GM23338 (cell line): ENCODE results near the gene KATNAL2. TPM values are rescaled to one million over a fixed set of nuclear protein-coding genes. Genes with fewer than 3 reads are reported as not detected.

Experiments used
- ATAC-seq: fragments of 200-7000 bp; cut with Tn5 transposase; 3 replicates; pipeline ENCODE4 v1.9.1; 2020
- DNase-seq: peaks from one replicate; pipeline ENCODE4 v3.0.0-alpha.2; 2015; ENCODE audit warnings: low spot score
- H2AFZ ChIP-seq: fragments of 200-600 bp; sonication (generic); 2 replicates; pipeline ENCODE4 v1.8.0; 2016; ENCODE audit warnings: antibody characterized with exemption, mild to moderate bottlenecking, moderate library complexity
- H3F3A ChIP-seq: fragments of 200-600 bp; sonication (generic); replicated peaks from 2 replicates; pipeline ENCODE4 v1.8.0; 2017; ENCODE audit warnings: antibody characterized with exemption, mixed run types, low read depth
- H3K27ac ChIP-seq: fragments of 200-600 bp; sonication (generic); 2 replicates; pipeline ENCODE4 v1.6.1; 2016; ENCODE audit warnings: low read depth
- H3K27me3 ChIP-seq: fragments of 200-600 bp; sonication (generic); 2 replicates; pipeline ENCODE4 v1.8.0; 2016; ENCODE audit warnings: mild to moderate bottlenecking, mixed run types, moderate library complexity; ENCODE audit not compliant: insufficient read depth
- H3K36me3 ChIP-seq: fragments of 200-600 bp; sonication (generic); 2 replicates; pipeline ENCODE4 v1.8.0; 2016; ENCODE audit warnings: mild to moderate bottlenecking; ENCODE audit not compliant: insufficient read depth
- H3K4me1 ChIP-seq: fragments of 200-600 bp; sonication (generic); 2 replicates; pipeline ENCODE4 v1.8.0; 2016; ENCODE audit warnings: mild to moderate bottlenecking, moderate library complexity; ENCODE audit not compliant: insufficient read depth
- H3K4me2 ChIP-seq: fragments of 200-600 bp; sonication (generic); 2 replicates; pipeline ENCODE4 v1.7.1; 2017; ENCODE audit warnings: mixed run types
- H3K4me3 ChIP-seq: fragments of 200-600 bp; sonication (generic); 2 replicates; pipeline ENCODE4 v1.6.1; 2016; ENCODE audit warnings: mixed run types
- H3K79me2 ChIP-seq: fragments of 200-600 bp; sonication (generic); replicated peaks from 2 replicates; pipeline ENCODE4 v1.8.0; 2017; ENCODE audit warnings: mild to moderate bottlenecking; ENCODE audit not compliant: insufficient read depth
- H3K9me2 ChIP-seq: fragments of 200-600 bp; sonication (generic); 2 replicates; pipeline ENCODE4 v1.8.0; 2017; ENCODE audit not compliant: insufficient read depth
- H4K20me1 ChIP-seq: fragments of 200-600 bp; sonication (generic); replicated peaks from 2 replicates; pipeline ENCODE4 v1.8.0; 2017; ENCODE audit warnings: mild to moderate bottlenecking; ENCODE audit not compliant: insufficient read depth
- H3K27ac Mint-ChIP-seq: 2 replicates; pipeline ENCODE4 v1.8.0; 2020; ENCODE audit warnings: inconsistent platforms, mild to moderate bottlenecking, moderate library complexity, mixed read lengths
- H3K27me3 Mint-ChIP-seq: 3 replicates; pipeline ENCODE4 v1.8.0; 2022; ENCODE audit warnings: low read depth, mild to moderate bottlenecking, moderate library complexity, mixed read lengths, inconsistent platforms; ENCODE audit not compliant: insufficient read depth, poor library complexity
- H3K36me3 Mint-ChIP-seq: 3 replicates; pipeline ENCODE4 v1.8.0; 2021; ENCODE audit warnings: low read depth, mild to moderate bottlenecking, inconsistent platforms, moderate library complexity, mixed read lengths
- H3K4me1 Mint-ChIP-seq: 3 replicates; pipeline ENCODE4 v1.8.0; 2020; ENCODE audit warnings: mild to moderate bottlenecking, inconsistent platforms, mixed read lengths
- H3K4me3 Mint-ChIP-seq: 3 replicates; pipeline ENCODE4 v1.8.0; 2021; ENCODE audit warnings: moderate library complexity, mild to moderate bottlenecking, inconsistent platforms, mixed read lengths
- H3K9me3 Mint-ChIP-seq: 3 replicates; pipeline ENCODE4 v1.8.0; 2020; ENCODE audit warnings: moderate library complexity, mild to moderate bottlenecking, inconsistent platforms, mixed read lengths
- CREB1 ChIP-seq: fragments of 250-450 bp; sonication (Bioruptor Pico); IDR thresholded peaks from 2 replicates; pipeline ENCODE4 v1.5.0; 2020; ENCODE audit warnings: low read depth, mild to moderate bottlenecking, moderate library complexity
- EZH2 ChIP-seq: fragments of 200-600 bp; sonication (generic); IDR thresholded peaks from one replicate; pipeline ENCODE4 v1.8.0; 2017; ENCODE audit warnings: antibody characterized with exemption, mild to moderate bottlenecking, low read depth; ENCODE audit not compliant: unreplicated experiment
- POLR2AphosphoS5 ChIP-seq: IDR thresholded peaks from 2 replicates; pipeline ENCODE4 v1.6.1; 2016; ENCODE audit warnings: antibody characterized with exemption, low read depth
- STAT1 ChIP-seq: IDR thresholded peaks from one replicate; pipeline ENCODE4 v1.6.1; 2016; ENCODE audit warnings: antibody characterized with exemption; ENCODE audit not compliant: unreplicated experiment
- ZNF114 ChIP-seq: fragments of 250-450 bp; sonication (Bioruptor Pico); IDR thresholded peaks from 2 replicates; pipeline ENCODE4 v1.5.0; 2020; ENCODE audit warnings: mild to moderate bottlenecking, moderate library complexity
- ZNF331 ChIP-seq: fragments of 250-450 bp; sonication (Bioruptor Pico); IDR thresholded peaks from 2 replicates; pipeline ENCODE4 v1.5.0; 2020; ENCODE audit warnings: low read depth, mild to moderate bottlenecking, moderate library complexity
- polyA plus RNA-seq: library from polyadenylated mRNA; unstranded; fragments of >200 nt; fragmentation: Nextera tagmentation; extraction: Ambion mirVana; gene quantifications from 2 replicates; pipeline ENCODE4 v1.2.1, GENCODE V29; 2016
- total RNA-seq: library from RNA; depleted of rRNA; stranded (reverse); fragments of >200 nt; shearing (Covaris generic); gene quantifications from 2 replicates; pipeline ENCODE4 v1.2.3, GENCODE V29; 2014
- TF ChIP-seq, protein P1 (sequence below), 2 experiments: fragments of 200-600 bp in 1 of 2; sonication (generic) in 1 of 2; conservative IDR thresholded peaks; 2 replicates each; pipeline versions ENCODE4 v1.5.1 to v1.6.1; 2016 to 2017; ENCODE audit warnings: antibody characterized with exemption in 2 of 2, low read depth in 2 of 2, mild to moderate bottlenecking in 2 of 2, moderate library complexity in 1 of 2
- TF ChIP-seq, protein P2 (sequence below): IDR thresholded peaks from 2 replicates; pipeline ENCODE4 v1.6.1; 2016; ENCODE audit warnings: antibody characterized with exemption
- TF ChIP-seq, protein P3 (sequence below): IDR thresholded peaks from one replicate; pipeline ENCODE4 v1.6.1; 2018; ENCODE audit warnings: antibody characterized with exemption; ENCODE audit not compliant: unreplicated experiment

Gene KATNAL2
- total and polyA plus RNA-seq, 2 experiments from 2014 or later: 11.8 TPM

DNA sequence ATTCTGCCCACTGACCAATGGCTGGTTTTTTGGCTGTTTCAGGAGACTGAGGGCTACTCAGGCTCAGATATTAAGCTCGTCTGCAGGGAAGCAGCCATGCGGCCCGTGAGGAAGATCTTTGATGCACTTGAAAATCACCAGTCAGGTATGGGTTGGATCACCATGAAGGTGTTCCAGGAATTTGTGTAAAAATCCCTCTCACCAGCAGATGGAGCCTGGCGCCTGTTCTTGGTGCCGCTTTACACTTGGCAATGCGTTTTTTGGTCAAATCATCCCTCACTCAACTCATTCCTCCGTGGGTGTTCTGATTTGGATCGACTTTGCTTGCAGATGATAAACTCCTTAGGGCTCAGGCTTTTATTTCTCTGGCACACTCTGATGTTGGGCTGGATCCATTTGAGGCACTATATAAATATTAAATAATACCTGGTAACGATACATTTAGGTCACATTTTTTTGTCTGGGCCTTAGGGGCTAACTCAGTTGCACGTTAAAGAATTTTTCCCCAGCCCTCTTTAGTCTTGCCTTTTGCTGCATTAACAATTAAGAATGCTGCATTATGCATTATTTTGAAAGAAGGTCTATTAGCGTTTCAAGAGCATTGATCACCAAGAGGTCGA, 182.9 kb downstream of the KATNAL2 start:
- Mint-ChIP-seq H3K4me1 (peaks cover 8% of the 10 kb centered on the region), H3K4me3 (no peak overlapping the region), H3K9me3 (no peaks in the 10 kb centered on the region), H3K27me3 (peaks cover 2% of the 10 kb centered on the region), H3K27ac (no peak overlapping the region), H3K36me3 (no peaks in the 10 kb centered on the region)
- TF ChIP-seq, protein P1, sequence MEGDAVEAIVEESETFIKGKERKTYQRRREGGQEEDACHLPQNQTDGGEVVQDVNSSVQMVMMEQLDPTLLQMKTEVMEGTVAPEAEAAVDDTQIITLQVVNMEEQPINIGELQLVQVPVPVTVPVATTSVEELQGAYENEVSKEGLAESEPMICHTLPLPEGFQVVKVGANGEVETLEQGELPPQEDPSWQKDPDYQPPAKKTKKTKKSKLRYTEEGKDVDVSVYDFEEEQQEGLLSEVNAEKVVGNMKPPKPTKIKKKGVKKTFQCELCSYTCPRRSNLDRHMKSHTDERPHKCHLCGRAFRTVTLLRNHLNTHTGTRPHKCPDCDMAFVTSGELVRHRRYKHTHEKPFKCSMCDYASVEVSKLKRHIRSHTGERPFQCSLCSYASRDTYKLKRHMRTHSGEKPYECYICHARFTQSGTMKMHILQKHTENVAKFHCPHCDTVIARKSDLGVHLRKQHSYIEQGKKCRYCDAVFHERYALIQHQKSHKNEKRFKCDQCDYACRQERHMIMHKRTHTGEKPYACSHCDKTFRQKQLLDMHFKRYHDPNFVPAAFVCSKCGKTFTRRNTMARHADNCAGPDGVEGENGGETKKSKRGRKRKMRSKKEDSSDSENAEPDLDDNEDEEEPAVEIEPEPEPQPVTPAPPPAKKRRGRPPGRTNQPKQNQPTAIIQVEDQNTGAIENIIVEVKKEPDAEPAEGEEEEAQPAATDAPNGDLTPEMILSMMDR (conservative IDR thresholded peaks at IDR 0.05; ENCODE audit: low read depth in 2 of 2): peak; percentile 79 to 88
- TF ChIP-seq, protein P2, sequence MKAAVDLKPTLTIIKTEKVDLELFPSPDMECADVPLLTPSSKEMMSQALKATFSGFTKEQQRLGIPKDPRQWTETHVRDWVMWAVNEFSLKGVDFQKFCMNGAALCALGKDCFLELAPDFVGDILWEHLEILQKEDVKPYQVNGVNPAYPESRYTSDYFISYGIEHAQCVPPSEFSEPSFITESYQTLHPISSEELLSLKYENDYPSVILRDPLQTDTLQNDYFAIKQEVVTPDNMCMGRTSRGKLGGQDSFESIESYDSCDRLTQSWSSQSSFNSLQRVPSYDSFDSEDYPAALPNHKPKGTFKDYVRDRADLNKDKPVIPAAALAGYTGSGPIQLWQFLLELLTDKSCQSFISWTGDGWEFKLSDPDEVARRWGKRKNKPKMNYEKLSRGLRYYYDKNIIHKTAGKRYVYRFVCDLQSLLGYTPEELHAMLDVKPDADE: no peak
- no peaks in the 10 kb centered on the region for H3F3A ChIP-seq
- H3K4me2 ChIP-seq: no peak overlapping the region; the same call in 1 of the 2 replicates
- peaks cover 7% of the 10 kb centered on the region for H3K4me1 ChIP-seq
- H3K9me2 ChIP-seq: no peaks in the 10 kb centered on the region
- H3K36me3 ChIP-seq: no peaks in the 10 kb centered on the region; the same call in 1 of the 2 replicates
- H3K27ac ChIP-seq: 0 out of 2 replicates have a peak overlapping the region, but pooled peaks have one; percentile 15
- DNase-seq (peak; percentile 92), ATAC-seq (peak; percentile 93)
- H3K4me3 ChIP-seq: no peak overlapping the region
- H3K79me2 ChIP-seq: no peaks in the 10 kb centered on the region
- H4K20me1 ChIP-seq: no peaks in the 10 kb centered on the region
- no peak overlapping the region for H2AFZ ChIP-seq
- H3K27me3 ChIP-seq: no peaks in the 10 kb centered on the region

DNA sequence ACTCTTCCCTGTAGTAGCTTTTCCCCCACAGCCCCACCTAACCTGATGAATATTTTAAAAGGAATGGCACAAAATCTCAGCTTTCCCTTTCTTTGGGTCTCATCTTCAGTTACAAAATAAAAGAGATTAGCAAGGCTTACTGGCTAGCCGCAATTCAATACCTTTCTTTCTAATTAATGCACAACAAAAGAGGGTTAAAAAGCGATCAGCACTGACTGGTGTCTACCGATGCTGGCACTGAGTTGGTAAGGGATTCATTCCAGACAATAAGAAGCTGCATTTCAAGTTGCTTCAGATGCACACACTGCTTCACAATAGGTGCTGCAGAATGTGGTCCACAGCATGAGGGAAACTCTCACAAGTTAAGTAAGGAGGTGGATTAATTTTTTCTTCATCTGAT, 191.0 kb downstream of the KATNAL2 start:
- no peaks in the 10 kb centered on the region for H3F3A ChIP-seq
- H3K4me1 Mint-ChIP-seq: peaks cover 29% of the 10 kb centered on the region
- H3K9me2 ChIP-seq: no peaks in the 10 kb centered on the region
- peaks cover 22% of the 10 kb centered on the region for H3K36me3 Mint-ChIP-seq
- no peaks in the 10 kb centered on the region for H3K9me3 Mint-ChIP-seq
- DNase-seq (no peak), ATAC-seq (peak; percentile 32)
- peaks cover 9% of the 10 kb centered on the region for H3K36me3 ChIP-seq
- H3K4me3 ChIP-seq: no peak overlapping the region
- no peak overlapping the region for H3K27ac ChIP-seq
- H3K27me3 ChIP-seq: no peaks in the 10 kb centered on the region
- peak overlapping the region; percentile 52; the same call in 1 of the 2 replicates for H3K27ac Mint-ChIP-seq
- H4K20me1 ChIP-seq: no peaks in the 10 kb centered on the region; the same call in 1 of the 2 replicates
- no peak overlapping the region for H3K4me3 Mint-ChIP-seq
- H3K4me1 ChIP-seq: peaks cover 29% of the 10 kb centered on the region
- H3K79me2 ChIP-seq: no peaks in the 10 kb centered on the region
- H2AFZ ChIP-seq: no peak overlapping the region
- H3K4me2 ChIP-seq: peak overlapping the region; percentile 9; the same call in 1 of the 2 replicates
- H3K27me3 Mint-ChIP-seq: peaks cover 2% of the 10 kb centered on the region
- TF ChIP-seq ZNF114 (no peak), STAT1 (no peak), ZNF331 (CRISPR knock-in tag) (no peak), POLR2AphosphoS5 (no peak), CREB1 (no peak), EZH2 (no peak)
- TF ChIP-seq, protein P1 (conservative IDR thresholded peaks at IDR 0.05; ENCODE audit: low read depth in 2 of 2): no peak
- TF ChIP-seq, protein P3, sequence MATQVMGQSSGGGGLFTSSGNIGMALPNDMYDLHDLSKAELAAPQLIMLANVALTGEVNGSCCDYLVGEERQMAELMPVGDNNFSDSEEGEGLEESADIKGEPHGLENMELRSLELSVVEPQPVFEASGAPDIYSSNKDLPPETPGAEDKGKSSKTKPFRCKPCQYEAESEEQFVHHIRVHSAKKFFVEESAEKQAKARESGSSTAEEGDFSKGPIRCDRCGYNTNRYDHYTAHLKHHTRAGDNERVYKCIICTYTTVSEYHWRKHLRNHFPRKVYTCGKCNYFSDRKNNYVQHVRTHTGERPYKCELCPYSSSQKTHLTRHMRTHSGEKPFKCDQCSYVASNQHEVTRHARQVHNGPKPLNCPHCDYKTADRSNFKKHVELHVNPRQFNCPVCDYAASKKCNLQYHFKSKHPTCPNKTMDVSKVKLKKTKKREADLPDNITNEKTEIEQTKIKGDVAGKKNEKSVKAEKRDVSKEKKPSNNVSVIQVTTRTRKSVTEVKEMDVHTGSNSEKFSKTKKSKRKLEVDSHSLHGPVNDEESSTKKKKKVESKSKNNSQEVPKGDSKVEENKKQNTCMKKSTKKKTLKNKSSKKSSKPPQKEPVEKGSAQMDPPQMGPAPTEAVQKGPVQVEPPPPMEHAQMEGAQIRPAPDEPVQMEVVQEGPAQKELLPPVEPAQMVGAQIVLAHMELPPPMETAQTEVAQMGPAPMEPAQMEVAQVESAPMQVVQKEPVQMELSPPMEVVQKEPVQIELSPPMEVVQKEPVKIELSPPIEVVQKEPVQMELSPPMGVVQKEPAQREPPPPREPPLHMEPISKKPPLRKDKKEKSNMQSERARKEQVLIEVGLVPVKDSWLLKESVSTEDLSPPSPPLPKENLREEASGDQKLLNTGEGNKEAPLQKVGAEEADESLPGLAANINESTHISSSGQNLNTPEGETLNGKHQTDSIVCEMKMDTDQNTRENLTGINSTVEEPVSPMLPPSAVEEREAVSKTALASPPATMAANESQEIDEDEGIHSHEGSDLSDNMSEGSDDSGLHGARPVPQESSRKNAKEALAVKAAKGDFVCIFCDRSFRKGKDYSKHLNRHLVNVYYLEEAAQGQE: no peak
